Measurements from ENCODE around the gene ACTMAP.

GRCh38 chr19:40716482-40717324 lies 33.6 kb downstream of the ACTMAP start, which contains the start of the genes COQ8B and ITPKC:
- peak in 6 of 12 donors; percentile 13 to 38 (median 24) for TF ChIP-seq CTCF (IDR thresholded peaks at IDR 0.05)
- peak; percentile 53 to 74 for TF ChIP-seq POLR2A (IDR thresholded peaks at IDR 0.05)

All from heart left ventricle (tissue), 13 donors.